ENCODE results near the gene APOA1. TPM values are rescaled to one million over a fixed set of nuclear protein-coding genes. Genes with fewer than 3 reads are reported as not detected.

Gene APOA1
- total RNA-seq, 1 donor from 2014 or later = 2.7 TPM

DNA sequence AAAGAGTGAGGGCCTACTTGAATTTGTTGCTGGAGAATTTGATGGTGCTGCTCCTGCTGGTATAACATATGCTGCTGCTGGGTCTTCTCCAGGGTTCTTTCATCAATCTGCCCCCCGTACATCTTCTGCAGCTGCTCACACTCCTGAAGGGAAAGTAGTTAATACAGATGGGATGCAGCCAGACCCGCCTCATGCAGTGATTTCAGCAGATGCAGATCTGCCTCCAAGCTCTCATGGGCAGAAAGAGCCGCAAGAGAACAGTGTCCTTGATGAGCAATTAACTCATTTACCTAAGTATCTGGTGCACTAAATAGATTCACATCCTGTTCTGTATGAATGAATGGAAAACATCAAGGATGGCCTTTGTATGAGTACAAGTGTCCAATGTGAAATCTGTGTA, 24.8 kb upstream of the APOA1 start:
- H3K79me2 ChIP-seq (ENCODE audit: low read depth) = no peaks in the 10 kb centered on the region
- no peaks in the 10 kb centered on the region for H3K36me3 ChIP-seq
- H3K27me3 ChIP-seq = no peaks in the 10 kb centered on the region
- no peaks in the 10 kb centered on the region for H4K20me1 ChIP-seq (ENCODE audit: low read depth)
- peaks cover 39% of the 10 kb centered on the region for H3K36me3 Mint-ChIP-seq
- H3K4me2 ChIP-seq = no peak overlapping the region
- H3K4me1 ChIP-seq = no peaks in the 10 kb centered on the region
- no peak overlapping the region for H2AFZ ChIP-seq (replicated peaks)
- H3K4me1 Mint-ChIP-seq = no peaks in the 10 kb centered on the region
- H3K4me3 Mint-ChIP-seq = no peak overlapping the region
- no peak overlapping the region for H3K9ac ChIP-seq
- TF ChIP-seq EZH2phosphoT487 (IDR thresholded peaks at IDR 0.05) (no peak), EZH2 (IDR thresholded peaks at IDR 0.05) (no peak), CTCF (IDR thresholded peaks at IDR 0.05) (no peak)
- H3F3A ChIP-seq (ENCODE audit: low read depth) = no peaks in the 10 kb centered on the region
- no peak for DNase-seq (ENCODE audit: low spot score)
- H3K9me3 Mint-ChIP-seq = no peaks in the 10 kb centered on the region
- H3K9me3 ChIP-seq (ENCODE audit: low read depth) = no peaks in the 10 kb centered on the region
- H3K4me3 ChIP-seq = no peak overlapping the region
- H3K27ac ChIP-seq = no peak overlapping the region
- no peak overlapping the region for H3K27ac Mint-ChIP-seq
- peaks cover 2% of the 10 kb centered on the region for H3K27me3 Mint-ChIP-seq (ENCODE audit: insufficient read depth, low read depth)

DNA sequence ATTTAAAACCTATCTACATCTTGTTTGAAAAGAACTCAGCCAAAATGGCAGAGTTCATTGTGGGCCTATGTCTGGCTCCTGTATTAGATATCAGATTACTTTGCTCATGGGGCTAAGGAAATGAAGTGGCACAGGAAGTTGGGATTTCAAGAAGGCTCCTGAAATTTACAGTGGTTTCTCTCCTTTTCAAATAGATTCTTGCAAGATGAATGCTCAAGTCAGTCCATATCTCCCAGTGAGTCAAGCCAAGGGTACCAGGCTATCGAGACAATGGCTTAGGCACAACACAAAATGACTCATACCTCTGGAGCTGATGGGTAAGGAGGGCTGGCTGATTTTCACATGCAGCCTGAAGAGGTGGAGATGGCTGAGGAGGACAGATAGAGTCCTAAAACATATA, 24.1 kb upstream of the APOA1 start:
- no peak overlapping the region for H3K4me3 Mint-ChIP-seq
- Histone ChIP-seq H3K4me3 (no peak overlapping the region), H3K4me2 (no peak overlapping the region), H3K79me2 (ENCODE audit: low read depth) (no peaks in the 10 kb centered on the region), H3F3A (ENCODE audit: low read depth) (no peaks in the 10 kb centered on the region), H3K4me1 (no peaks in the 10 kb centered on the region), H4K20me1 (ENCODE audit: low read depth) (no peaks in the 10 kb centered on the region), H3K9me3 (ENCODE audit: low read depth) (no peaks in the 10 kb centered on the region), H2AFZ (replicated peaks) (no peak overlapping the region), H3K36me3 (peaks cover 5% of the 10 kb centered on the region), H3K27me3 (no peaks in the 10 kb centered on the region), H3K27ac (no peak overlapping the region), H3K9ac (no peak overlapping the region)
- no peak for DNase-seq (ENCODE audit: low spot score)
- peaks cover 2% of the 10 kb centered on the region for H3K27me3 Mint-ChIP-seq (ENCODE audit: insufficient read depth, low read depth)
- H3K27ac Mint-ChIP-seq = no peak overlapping the region
- H3K4me1 Mint-ChIP-seq = no peaks in the 10 kb centered on the region
- peaks cover 34% of the 10 kb centered on the region for H3K36me3 Mint-ChIP-seq
- H3K9me3 Mint-ChIP-seq = no peaks in the 10 kb centered on the region
- TF ChIP-seq EZH2 (IDR thresholded peaks at IDR 0.05) (no peak), EZH2phosphoT487 (IDR thresholded peaks at IDR 0.05) (no peak), CTCF (IDR thresholded peaks at IDR 0.05) (no peak)

- Histone ChIP-seq H3K9me3 (ENCODE audit: low read depth) (no peaks in the 10 kb centered on the region), H3F3A (ENCODE audit: low read depth) (no peaks in the 10 kb centered on the region), H3K4me3 (no peak overlapping the region), H3K9ac (no peak overlapping the region), H4K20me1 (ENCODE audit: low read depth) (no peaks in the 10 kb centered on the region), H3K27me3 (no peaks in the 10 kb centered on the region), H3K36me3 (peaks cover 5% of the 10 kb centered on the region), H3K27ac (no peak overlapping the region), H3K79me2 (ENCODE audit: low read depth) (no peaks in the 10 kb centered on the region), H2AFZ (replicated peaks) (no peak overlapping the region), H3K4me2 (no peak overlapping the region), H3K4me1 (no peaks in the 10 kb centered on the region)
- Mint-ChIP-seq H3K4me3 (no peak overlapping the region), H3K36me3 (peaks cover 41% of the 10 kb centered on the region), H3K4me1 (no peaks in the 10 kb centered on the region), H3K9me3 (no peaks in the 10 kb centered on the region), H3K27me3 (ENCODE audit: insufficient read depth, low read depth) (peaks cover 2% of the 10 kb centered on the region), H3K27ac (no peak overlapping the region)
- no peak for DNase-seq (ENCODE audit: low spot score)
- TF ChIP-seq EZH2phosphoT487 (IDR thresholded peaks at IDR 0.05) = no peak
- no peak for TF ChIP-seq EZH2 (IDR thresholded peaks at IDR 0.05)
Observed at GRCh38 chr11:116860303-116860702, 22.9 kb upstream of the APOA1 start.

GRCh38 chr11:116859175-116859574, 21.8 kb upstream of the APOA1 start:
- Histone ChIP-seq H3K9me3 (ENCODE audit: low read depth) (no peaks in the 10 kb centered on the region), H3K27ac (no peak overlapping the region), H4K20me1 (ENCODE audit: low read depth) (no peaks in the 10 kb centered on the region), H3F3A (ENCODE audit: low read depth) (no peaks in the 10 kb centered on the region), H3K9ac (no peak overlapping the region), H3K79me2 (ENCODE audit: low read depth) (no peaks in the 10 kb centered on the region), H2AFZ (replicated peaks) (no peak overlapping the region), H3K4me3 (no peak overlapping the region), H3K36me3 (peaks cover 5% of the 10 kb centered on the region), H3K27me3 (no peaks in the 10 kb centered on the region), H3K4me2 (no peak overlapping the region), H3K4me1 (no peaks in the 10 kb centered on the region)
- Mint-ChIP-seq H3K4me1 (no peaks in the 10 kb centered on the region), H3K9me3 (no peaks in the 10 kb centered on the region), H3K27me3 (ENCODE audit: insufficient read depth, low read depth) (peaks cover 2% of the 10 kb centered on the region), H3K4me3 (no peak overlapping the region), H3K27ac (no peak overlapping the region), H3K36me3 (peaks cover 46% of the 10 kb centered on the region)
- DNase-seq (ENCODE audit: low spot score) = no peak
- TF ChIP-seq CTCF (IDR thresholded peaks at IDR 0.05) (no peak), EZH2phosphoT487 (IDR thresholded peaks at IDR 0.05) (no peak), EZH2 (IDR thresholded peaks at IDR 0.05) (no peak)
